Activated naive CD8-positive, alpha-beta T cell treated with anti-CD3 and anti-CD28 coated beads, Interleukin-2, amount 50 U/mL, for 16 hours (primary cell): ENCODE results near the gene SMIM11.
"Not testable (repeated sequence)": the region's sequence is repeated elsewhere in the genome, so short reads cannot be mapped to it uniquely, and the experiment has no call there.

Source experiments
- DNase-seq: peaks from one replicate; pipeline ENCODE4 v3.0.0-alpha.2; 2020; ENCODE audit warnings: low read depth, low spot score

The SMIM11 gene

DNA sequence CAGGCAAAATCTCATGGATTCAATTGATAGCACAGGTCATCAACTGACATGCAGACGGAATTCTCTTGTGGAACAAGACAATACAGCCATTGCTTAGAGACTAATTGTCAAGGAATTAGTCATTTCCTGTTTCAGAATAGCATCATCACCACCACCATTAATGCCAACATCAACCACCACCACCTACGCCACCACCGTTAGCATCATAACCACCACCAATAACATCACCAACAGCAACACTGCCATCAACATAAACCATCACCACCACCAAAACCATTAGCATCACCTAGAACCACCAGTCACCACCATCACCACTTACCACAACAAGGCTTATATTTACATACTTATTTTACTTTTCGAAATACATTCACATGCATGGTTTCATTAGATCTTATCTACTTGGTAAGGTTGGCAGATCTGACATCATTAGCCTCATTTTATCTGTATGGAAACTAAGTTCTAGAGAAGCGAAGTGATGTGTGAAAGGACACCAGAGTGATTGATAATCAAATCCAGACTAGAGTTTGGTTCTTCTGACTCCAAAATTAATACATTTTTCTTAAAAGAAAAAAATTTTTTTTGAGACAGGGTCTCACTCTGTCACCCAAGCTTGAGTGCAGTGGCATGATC, 42.3 kb downstream of the SMIM11 start:
- DNase-seq = not testable (repeated sequence)

DNA sequence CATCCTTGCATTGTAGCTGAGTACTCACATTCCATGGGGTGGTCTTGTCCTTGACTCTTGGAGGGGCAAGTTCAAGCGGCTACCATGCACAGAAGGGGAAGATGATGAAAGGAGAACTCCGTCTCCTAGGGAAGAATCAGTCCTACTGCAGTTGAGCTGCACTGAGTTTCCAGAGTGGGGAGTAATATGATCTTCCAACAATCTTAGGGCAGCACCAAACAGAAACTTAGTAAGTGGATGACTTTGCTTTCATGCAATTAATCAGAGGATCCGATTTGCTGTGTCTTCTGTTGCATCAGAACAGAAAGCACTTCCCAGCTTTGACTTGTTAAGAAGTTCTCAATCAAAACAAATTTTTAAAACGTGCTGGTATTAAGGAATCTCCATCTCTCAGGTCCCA, 48.5 kb downstream of the SMIM11 start, which contains the start of gene SMIM34:
Gene SMIM34, minus strand, starts transcription at position 147 of the 400 bp plus-strand sequence. Its CDS starts 112 bp downstream, at position 35.
- DNase-seq = not testable (repeated sequence)

- DNase-seq = not testable (repeated sequence)
Measured at GRCh38 chr21:34427339-34427738, 52.0 kb downstream of the SMIM11 start.

DNA sequence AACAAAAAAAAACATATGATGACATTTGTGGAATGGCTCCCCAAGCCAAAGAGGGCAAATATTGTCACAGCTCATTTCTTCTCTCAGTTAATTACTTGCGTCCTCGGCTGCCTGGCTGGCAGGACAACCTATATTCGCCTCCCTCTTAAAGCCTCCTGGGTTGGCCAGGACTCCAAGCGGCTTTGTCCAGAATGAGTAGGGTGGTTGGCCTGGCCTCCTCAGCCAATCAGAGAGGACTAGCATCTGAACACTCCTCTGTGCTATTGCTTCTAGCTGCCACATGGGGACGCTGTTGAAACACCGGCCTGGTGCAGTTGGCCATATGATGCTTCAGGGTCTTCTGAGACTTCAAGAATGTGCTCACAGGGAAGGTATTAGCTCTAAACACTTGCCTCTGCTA, 53.1 kb downstream of the SMIM11 start:
- DNase-seq = not testable (repeated sequence)

- DNase-seq = not testable (repeated sequence)
Measured at GRCh38 chr21:34429710-34430109, 54.4 kb downstream of the SMIM11 start.
